CD4-positive, alpha-beta T cell (primary cell): Measurements from ENCODE around the gene SLC25A33. TPM values are rescaled to one million over a fixed set of nuclear protein-coding genes. Genes with fewer than 3 reads are reported as not detected.

Experiments
- ATAC-seq: fragments of 200-7000 bp; cut with Tn5 transposase; one replicate; pipeline ENCODE4 v1.10.0; 2022; ENCODE audit warnings: mild to moderate bottlenecking; ENCODE audit not compliant: poor library complexity
- CTCF ChIA-PET: fragments of 350-600 bp; sonication (Branson Sonifier 250); formaldehyde crosslinking; loops from one replicate; lab custom pipeline; 2021; ENCODE audit warnings: antibody characterized with exemption, inconsistent platforms; lab: Charles Lee
- POLR2A ChIA-PET: fragments of 350-600 bp; sonication (Branson Sonifier 250); formaldehyde crosslinking; loops from one replicate; lab custom pipeline; 2021; ENCODE audit warnings: antibody characterized with exemption, inconsistent platforms; lab: Charles Lee
- DNase-seq, 14 experiments: peaks; one replicate each; pipeline ENCODE4 v3.0.0-alpha.2; 2013 to 2020; ENCODE audit warnings: mixed read lengths in 2 of 14
- H3K27ac ChIP-seq, 2 donors: one replicate each; pipeline versions ENCODE4 v1.5.1 to v1.7.0; 2013; ENCODE audit warnings: low read length in 2 of 2, low read depth in 1 of 2, mild to moderate bottlenecking in 1 of 2
- H3K27me3 ChIP-seq, 2 experiments: 1 replicate in 1 of 2; 2 replicates in 1 of 2; pipeline versions ENCODE4 v1.6.1 to v1.7.0; 2013; ENCODE audit warnings: low read length in 2 of 2, control low read depth in 1 of 2, mild to moderate bottlenecking in 1 of 2, moderate library complexity in 1 of 2; ENCODE audit not compliant: insufficient read depth in 2 of 2, control insufficient read depth in 1 of 2
- H3K36me3 ChIP-seq: one replicate; pipeline ENCODE4 v1.6.1; 2013; ENCODE audit warnings: low read length, control low read depth; ENCODE audit not compliant: insufficient read depth
- H3K4me1 ChIP-seq: one replicate; pipeline ENCODE4 v1.6.1; 2013; ENCODE audit warnings: low read length, control low read depth; ENCODE audit not compliant: insufficient read depth
- H3K4me3 ChIP-seq: one replicate; pipeline ENCODE4 v1.5.1; 2013; ENCODE audit warnings: mild to moderate bottlenecking, low read length, moderate library complexity
- H3K9me3 ChIP-seq, 2 experiments: 1 replicate in 1 of 2; 2 replicates in 1 of 2; pipeline versions ENCODE4 v1.6.1 to v1.7.0; 2013; ENCODE audit warnings: low read length in 2 of 2, mild to moderate bottlenecking in 2 of 2, control low read depth in 1 of 2, moderate library complexity in 1 of 2; ENCODE audit not compliant: control insufficient read depth in 1 of 2, insufficient read depth in 1 of 2
- H3K27ac Mint-ChIP-seq: one replicate; pipeline ENCODE4 v1.8.0; 2020; ENCODE audit warnings: mixed read lengths
- H3K27me3 Mint-ChIP-seq: one replicate; pipeline ENCODE4 v1.8.0; 2021; ENCODE audit warnings: mixed read lengths
- H3K36me3 Mint-ChIP-seq: one replicate; pipeline ENCODE4 v1.8.0; 2021; ENCODE audit warnings: low read depth, mixed read lengths
- H3K4me1 Mint-ChIP-seq: one replicate; pipeline ENCODE4 v1.8.0; 2021; ENCODE audit warnings: low read depth, mixed read lengths
- H3K4me3 Mint-ChIP-seq: one replicate; pipeline ENCODE4 v1.8.0; 2020; ENCODE audit warnings: mild to moderate bottlenecking, mixed read lengths
- H3K9me3 Mint-ChIP-seq: one replicate; pipeline ENCODE4 v1.8.0; 2020; ENCODE audit warnings: mixed read lengths
- intact Hi-C, 2 experiments: fragments of 100-400 bp; cut with DNase I in 1 of 2; cut with micrococcal nuclease in 1 of 2; formaldehyde crosslinking; loops; one replicate each; pipeline versions ENCODE4 v1.15.1 to v1.9.0; 2023 to 2025; cut with DNase I, micrococcal nuclease
- total RNA-seq, 174 experiments: library from RNA in 2 of 174; stranded (reverse) in 2 of 174; gene quantifications; one replicate each; pipeline ENCODE4 v1.2.3 and lab custom pipeline; 2021 to 2026
- TF ChIP-seq, protein P1 (sequence below): fragments of 200-600 bp; IDR thresholded peaks from one replicate; pipeline ENCODE4 v1.8.0; 2022; ENCODE audit warnings: antibody characterized with exemption, mild to moderate bottlenecking

Gene SLC25A33
- total RNA-seq, 2 experiments from 2014 or later = 5.9 to 6.6 TPM

DNA sequence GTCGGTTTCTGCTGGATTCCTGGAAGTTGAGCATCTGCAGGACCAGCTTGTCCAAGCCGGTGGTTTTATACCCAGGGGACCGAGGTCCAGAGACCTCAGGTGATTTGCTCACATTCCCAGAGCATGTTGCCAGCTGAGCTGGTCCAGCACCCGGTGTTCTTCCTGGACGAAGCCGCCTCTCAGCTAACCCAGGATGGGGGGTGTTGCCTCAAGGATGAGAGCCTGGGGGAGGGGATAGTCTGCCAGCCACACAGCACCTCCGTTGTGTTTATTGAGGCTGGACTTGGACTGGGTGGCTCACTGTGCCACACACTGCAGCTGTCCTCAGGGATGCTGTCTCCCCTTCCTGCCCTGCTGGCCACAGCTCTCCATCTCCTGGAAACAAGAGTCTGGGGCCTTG, 50.9 kb downstream of the SLC25A33 start:
- DNase-seq (no peak), ATAC-seq (no peak)
- no peaks in the 10 kb centered on the region for H3K27me3 Mint-ChIP-seq
- peak overlapping the region; percentile 65 for H3K27ac Mint-ChIP-seq
- Histone ChIP-seq H3K4me3 (no peak overlapping the region), H3K27ac (no peak overlapping the region), H3K4me1 (peaks cover 42% of the 10 kb centered on the region), H3K27me3 (no peaks in the 10 kb centered on the region), H3K36me3 (no peaks in the 10 kb centered on the region), H3K9me3 (no peaks in the 10 kb centered on the region)
- ChIA-PET CTCF (no interaction called here), POLR2A (interaction anchor here (0.6 kb wide), 1 partner anchor 1305 kb away, joined by 3 read pairs; no protein-coding TSS in a partner anchor)
- H3K4me3 Mint-ChIP-seq = peak overlapping the region; percentile 92
- H3K36me3 Mint-ChIP-seq = no peaks in the 10 kb centered on the region
- TF ChIP-seq, protein P1, sequence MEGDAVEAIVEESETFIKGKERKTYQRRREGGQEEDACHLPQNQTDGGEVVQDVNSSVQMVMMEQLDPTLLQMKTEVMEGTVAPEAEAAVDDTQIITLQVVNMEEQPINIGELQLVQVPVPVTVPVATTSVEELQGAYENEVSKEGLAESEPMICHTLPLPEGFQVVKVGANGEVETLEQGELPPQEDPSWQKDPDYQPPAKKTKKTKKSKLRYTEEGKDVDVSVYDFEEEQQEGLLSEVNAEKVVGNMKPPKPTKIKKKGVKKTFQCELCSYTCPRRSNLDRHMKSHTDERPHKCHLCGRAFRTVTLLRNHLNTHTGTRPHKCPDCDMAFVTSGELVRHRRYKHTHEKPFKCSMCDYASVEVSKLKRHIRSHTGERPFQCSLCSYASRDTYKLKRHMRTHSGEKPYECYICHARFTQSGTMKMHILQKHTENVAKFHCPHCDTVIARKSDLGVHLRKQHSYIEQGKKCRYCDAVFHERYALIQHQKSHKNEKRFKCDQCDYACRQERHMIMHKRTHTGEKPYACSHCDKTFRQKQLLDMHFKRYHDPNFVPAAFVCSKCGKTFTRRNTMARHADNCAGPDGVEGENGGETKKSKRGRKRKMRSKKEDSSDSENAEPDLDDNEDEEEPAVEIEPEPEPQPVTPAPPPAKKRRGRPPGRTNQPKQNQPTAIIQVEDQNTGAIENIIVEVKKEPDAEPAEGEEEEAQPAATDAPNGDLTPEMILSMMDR = no peak
- H3K4me1 Mint-ChIP-seq = peaks cover 33% of the 10 kb centered on the region
- intact Hi-C loops = no loop called here
- H3K9me3 Mint-ChIP-seq = no peaks in the 10 kb centered on the region

DNA sequence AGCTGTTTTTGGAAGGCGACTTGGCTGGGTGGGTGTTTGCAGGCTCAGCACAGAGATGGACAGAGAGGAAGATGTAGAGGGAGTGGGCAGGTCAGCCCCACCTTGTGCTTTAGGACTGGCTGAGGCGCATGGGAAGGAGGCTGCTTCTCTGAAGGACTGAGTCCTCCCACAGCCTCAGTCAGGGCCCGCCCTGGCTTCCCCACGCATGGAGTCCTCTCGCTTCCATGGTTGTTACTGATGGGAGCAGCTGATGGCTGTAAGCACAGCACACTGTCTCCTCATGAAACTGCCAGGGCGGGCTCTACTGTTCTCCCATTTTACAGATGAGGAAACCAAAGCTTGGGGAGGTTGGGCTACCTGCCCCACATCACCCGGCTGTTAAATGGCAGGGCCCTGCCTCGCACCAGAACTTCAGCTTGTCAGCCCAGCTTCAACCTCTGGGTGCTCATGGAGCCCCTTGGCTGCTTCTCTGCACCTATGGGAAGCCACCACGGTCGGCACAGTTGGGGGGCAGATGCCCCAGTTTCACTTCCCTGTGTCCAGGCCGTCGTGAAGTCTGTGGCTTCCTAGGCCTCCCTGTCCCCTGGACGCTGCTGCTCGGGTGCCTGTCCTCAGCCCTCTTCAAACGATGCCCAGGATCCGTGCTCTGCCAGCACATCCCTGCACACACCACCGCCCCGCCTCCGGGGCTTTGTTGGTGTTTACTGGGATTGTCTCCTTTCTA, 51.8 kb downstream of the SLC25A33 start:
- Histone ChIP-seq H3K9me3 (no peaks in the 10 kb centered on the region), H3K27me3 (no peaks in the 10 kb centered on the region), H3K4me3 (no peak overlapping the region), H3K36me3 (no peaks in the 10 kb centered on the region), H3K4me1 (peaks cover 42% of the 10 kb centered on the region), H3K27ac (no peak overlapping the region)
- TF ChIP-seq, protein P1 = no peak
- DNase-seq (no peak), ATAC-seq (no peak)
- Mint-ChIP-seq H3K27ac (peak overlapping the region; percentile 52), H3K9me3 (no peaks in the 10 kb centered on the region), H3K27me3 (no peaks in the 10 kb centered on the region), H3K4me3 (peak overlapping the region; percentile 92), H3K36me3 (no peaks in the 10 kb centered on the region), H3K4me1 (peaks cover 33% of the 10 kb centered on the region)
- POLR2A ChIA-PET = no interaction called here
- intact Hi-C loops = no loop called here
- CTCF ChIA-PET = no interaction called here

DNA sequence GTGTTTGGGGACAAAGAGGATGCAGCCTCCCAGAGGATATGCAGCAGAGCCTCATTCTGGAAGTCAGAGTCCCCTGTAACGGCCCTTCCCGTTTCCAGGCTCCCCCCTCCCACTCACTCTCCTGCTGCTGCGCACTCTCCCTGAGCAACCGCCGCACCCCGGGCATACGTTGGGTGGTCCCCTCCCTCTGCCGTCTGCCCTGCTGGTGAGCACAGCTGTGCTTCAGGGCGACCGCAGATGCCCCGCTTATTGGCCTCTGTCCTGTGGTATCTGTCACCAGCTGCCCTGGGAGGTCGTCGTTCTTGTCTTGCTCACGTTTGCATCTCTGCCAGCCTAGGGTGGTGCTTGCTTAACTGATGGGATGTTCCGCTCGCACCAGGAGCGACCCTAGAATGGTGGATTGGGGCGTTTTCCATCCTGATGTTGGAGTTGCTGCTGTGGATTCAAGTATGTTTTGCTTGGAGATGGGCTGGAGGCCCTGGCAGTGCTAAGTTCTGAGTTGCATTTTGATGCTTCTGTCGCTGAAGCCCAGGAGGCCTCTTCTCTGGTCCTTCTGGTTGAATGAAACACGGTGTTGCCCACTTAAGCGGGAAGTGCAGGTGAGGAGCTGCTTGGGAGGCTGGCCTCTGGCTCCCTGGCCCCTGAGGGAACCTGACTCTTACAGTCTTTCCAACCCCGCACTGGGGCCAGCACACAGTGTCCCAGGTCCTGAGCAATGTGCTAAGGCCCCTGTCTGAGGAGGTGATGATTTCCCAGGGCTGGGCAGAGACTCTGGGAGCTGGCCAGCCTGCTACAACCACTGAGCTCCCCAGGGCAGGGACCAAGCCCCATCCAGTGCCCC, 52.6 kb downstream of the SLC25A33 start:
- TF ChIP-seq, protein P1 = no peak
- Mint-ChIP-seq H3K36me3 (no peaks in the 10 kb centered on the region), H3K27ac (no peak overlapping the region), H3K27me3 (no peaks in the 10 kb centered on the region), H3K4me3 (peak overlapping the region; percentile 62), H3K9me3 (no peaks in the 10 kb centered on the region), H3K4me1 (peaks cover 33% of the 10 kb centered on the region)
- CTCF ChIA-PET = no interaction called here
- H3K36me3 ChIP-seq = peaks cover 2% of the 10 kb centered on the region
- intact Hi-C loops = no loop called here
- H3K4me1 ChIP-seq = peaks cover 42% of the 10 kb centered on the region
- H3K27ac ChIP-seq = no peak overlapping the region
- no peaks in the 10 kb centered on the region for H3K9me3 ChIP-seq
- ATAC-seq (no peak), DNase-seq (no peak)
- POLR2A ChIA-PET = no interaction called here
- no peak overlapping the region for H3K4me3 ChIP-seq
- H3K27me3 ChIP-seq = no peaks in the 10 kb centered on the region
